Heart left ventricle (tissue), 16 donors: ENCODE results near the gene GNPAT. TPM values are rescaled to one million over a fixed set of nuclear protein-coding genes. Genes with fewer than 3 reads are reported as not detected.

ENCODE experiments used
- ATAC-seq, 4 donors: fragments of 200-7000 bp; cut with Tn5 transposase; one replicate each; pipeline ENCODE4 v1.9.1; 2020 to 2022; ENCODE audit warnings: moderate library complexity in 4 of 4, mild to moderate bottlenecking in 3 of 4, moderate number of reproducible peaks in 1 of 4
- DNase-seq, 5 donors: peaks; one replicate each; pipeline ENCODE4 v3.0.0-alpha.2; 2020
- H3K27ac ChIP-seq, 12 donors: fragments of 200-600 bp; sonication (generic) in 4 of 12; one replicate each; pipeline versions ENCODE4 v1.5.0 to v1.8.0; 2016 to 2022; ENCODE audit warnings: mild to moderate bottlenecking in 2 of 12
- H3K27me3 ChIP-seq, 9 donors: fragments of 200-600 bp; sonication (generic) in 2 of 9; one replicate each; pipeline versions ENCODE4 v1.5.1 to v1.8.0; 2016 to 2022; ENCODE audit warnings: mild to moderate bottlenecking in 3 of 9
- H3K36me3 ChIP-seq, 9 donors: fragments of 200-600 bp; sonication (generic) in 2 of 9; one replicate each; pipeline versions ENCODE4 v1.5.0 to v1.8.0; 2018 to 2022; ENCODE audit warnings: mild to moderate bottlenecking in 2 of 9
- H3K4me1 ChIP-seq, 12 donors: fragments of 200-600 bp; sonication (generic) in 4 of 12; one replicate each; pipeline versions ENCODE4 v1.5.0 to v1.8.0; 2016 to 2022; ENCODE audit warnings: mild to moderate bottlenecking in 3 of 12
- H3K4me3 ChIP-seq, 12 donors: fragments of 200-600 bp; sonication (generic) in 4 of 12; one replicate each; pipeline versions ENCODE4 v1.5.0 to v1.8.0; 2017 to 2022; ENCODE audit warnings: mild to moderate bottlenecking in 9 of 12, moderate library complexity in 4 of 12
- H3K9me3 ChIP-seq, 12 donors: fragments of 200-600 bp; sonication (generic) in 4 of 12; one replicate each; pipeline versions ENCODE4 v1.5.0 to v1.8.0; 2016 to 2022; ENCODE audit warnings: mild to moderate bottlenecking in 1 of 12
- CTCF ChIP-seq, 12 donors: fragments of 200-600 bp; sonication (generic) in 4 of 12; IDR thresholded peaks; one replicate each; pipeline versions ENCODE4 v1.5.0 to v1.8.0; 2018 to 2022; ENCODE audit warnings: antibody characterized with exemption in 12 of 12, mild to moderate bottlenecking in 5 of 12
- POLR2A ChIP-seq, 2 donors: fragments of 450-650 bp; IDR thresholded peaks; one replicate each; pipeline ENCODE4 v1.6.1; 2017; ENCODE audit warnings: antibody characterized with exemption in 2 of 2, mild to moderate bottlenecking in 2 of 2, moderate library complexity in 2 of 2
- WGBS, 4 donors: extraction: QIAGEN DNeasy Blood & Tissue Kit in 2 of 4; methylation state at CpG; one replicate each; pipeline versions ENCODE4 v1.1.5 to v1.1.7; 2013 to 2018; 5-methylcytosine and 5-hydroxymethylcytosine counted together
- intact Hi-C, 10 donors: fragments of 100-400 bp; cut with DNase I; formaldehyde crosslinking; loops; one replicate each; pipeline versions ENCODE4 v1.11.1 to v1.14.2; 2022
- polyA plus RNA-seq, 2 donors: library from polyadenylated mRNA; stranded (reverse); fragments of 200-250 nt; gene quantifications; one replicate each; pipeline ENCODE4 v1.2.3, GENCODE V29; 2013
- total RNA-seq, 9 donors: library from RNA; depleted of rRNA in 2 of 9; stranded (reverse); fragments of >200 nt in 2 of 9; fragmentation: NEBNext Ultra II Directional in 3 of 9; extraction: Animal tissue kit (Norgen Biotek cat#: 25700) in 3 of 9; gene quantifications; one replicate each; pipeline versions ENCODE4 v1.1.0 to v1.2.4, GENCODE V29; 2016 to 2023
- donor health status: ischemic (EF 13 %, LVEDD 7.1; RV severe dilation, severe dysfunction).
- donor health status: healthy with polysubstance abuse.
- donor health status: DM: no; HTN: yes; CAD: no.
- donor health status: DM: no; HTN: no; CAD: no.
- donor health status: ischemic (EF 25% LVEDD 6.9; RV normal size, moderate dysfunction).
- donor health status: ischemic (EF 25% LVEDD 5.7; RV mildly dilated, moderate dysfunction).
- donor health status: healthy.
- donor health status: DM: yes; HTN: yes; CAD: no.
- donor health status: ischemic (EF 35%, LVEDD 5.7; RV mildly dilated, moderate dysfunction).
- donor health status: nonischemic (EF 11% LVEDD 7.7; RV severe dilation, severe dysfunction).
- donor health status: DM: yes; HTN: yes; CAD: no.
- donor health status: PGD.
- donor health status: ischemic (EF 29% LVEDD 5.4; RV normal size, mild dysfunction).
- donor health status: nonischemic (EF 23%, LVEDD 6.1; RV moderate dilation, normal function).

GNPAT gene
- total and polyA plus RNA-seq, 11 donors = 43.3 to 62.6 (median 52.8) TPM

GRCh38 chr1:231203259-231204057 lies 37.6 kb upstream of the GNPAT start:
- Histone ChIP-seq H3K36me3 (no peaks in the 10 kb centered on the region), H3K9me3 (no peaks in the 10 kb centered on the region), H3K4me1 (no peaks in the 10 kb centered on the region), H3K27me3 (peaks cover 0 to 7% (median 0%) of the 10 kb centered on the region in 9 donors), H3K27ac (no peak overlapping the region), H3K4me3 (no peak overlapping the region)
- TF ChIP-seq CTCF (IDR thresholded peaks at IDR 0.05) (no peak), POLR2A (IDR thresholded peaks at IDR 0.05) (no peak)
- ATAC-seq (no peak), DNase-seq (no peak)
- WGBS, 4 donors = 85 to 92% (median 88%) methylated on average over 13 to 21 of the region's 21 CpGs
- intact Hi-C loops = loop anchor here in 2 of 10 donors (10.0 kb wide), 2 partner anchors 109 to 209 kb away; no protein-coding TSS in a partner anchor

- Histone ChIP-seq H3K27ac (no peak overlapping the region), H3K36me3 (no peaks in the 10 kb centered on the region), H3K27me3 (peaks cover 0 to 7% (median 0%) of the 10 kb centered on the region in 9 donors), H3K4me1 (peaks cover 0 to 9% (median 0%) of the 10 kb centered on the region in 12 donors), H3K4me3 (no peak overlapping the region), H3K9me3 (no peaks in the 10 kb centered on the region)
- DNase-seq = no peak
- WGBS, 4 donors = 51 to 61% (median 53%) methylated on average over 8 of the region's 8 CpGs
- ATAC-seq = peak in 1 of 4 donors; percentile 18
- no peak for TF ChIP-seq CTCF (IDR thresholded peaks at IDR 0.05)
- no peak for TF ChIP-seq POLR2A (IDR thresholded peaks at IDR 0.05)
- intact Hi-C loops = loop anchor here in 2 of 10 donors (10.0 kb wide), 2 partner anchors 112 to 212 kb away; no protein-coding TSS in a partner anchor
Measured at GRCh38 chr1:231206856-231207255, 34.2 kb upstream of the GNPAT start.

- intact Hi-C loops = loop anchor here in 2 of 10 donors (10.0 kb wide), 2 partner anchors 113 to 213 kb away; no protein-coding TSS in a partner anchor
- H3K27me3 ChIP-seq = peaks cover 0 to 4% (median 0%) of the 10 kb centered on the region in 9 donors
- H3K27ac ChIP-seq = no peak overlapping the region
- no peaks in the 10 kb centered on the region for H3K9me3 ChIP-seq
- peaks cover 0 to 9% (median 0%) of the 10 kb centered on the region in 12 donors for H3K4me1 ChIP-seq
- no peak overlapping the region for H3K4me3 ChIP-seq
- no peak for ATAC-seq
- DNase-seq = no peak
- H3K36me3 ChIP-seq = no peaks in the 10 kb centered on the region
- TF ChIP-seq POLR2A (IDR thresholded peaks at IDR 0.05) (no peak), CTCF (IDR thresholded peaks at IDR 0.05) (no peak)
- WGBS, 4 donors = 74 to 83% (median 78%) methylated on average over 3 of the region's 3 CpGs
Measured at GRCh38 chr1:231207437-231207836, 33.6 kb upstream of the GNPAT start.

GRCh38 chr1:231208980-231209379 lies 32.0 kb upstream of the GNPAT start:
- intact Hi-C loops = loop anchor here in 2 of 10 donors (10.0 kb wide), 2 partner anchors 114 to 214 kb away; no protein-coding TSS in a partner anchor
- Histone ChIP-seq H3K4me1 (peaks cover 0 to 9% (median 0%) of the 10 kb centered on the region in 12 donors), H3K9me3 (no peaks in the 10 kb centered on the region), H3K27me3 (peaks cover 0 to 10% (median 0%) of the 10 kb centered on the region in 9 donors), H3K4me3 (no peak overlapping the region), H3K27ac (no peak overlapping the region), H3K36me3 (no peaks in the 10 kb centered on the region)
- TF ChIP-seq CTCF (IDR thresholded peaks at IDR 0.05) = no peak
- WGBS, 4 donors = 95 to 99% (median 95%) methylated on average over 6 to 14 of the region's 14 CpGs
- ATAC-seq (no peak), DNase-seq (no peak)
